IPS-11a (cell line): ENCODE data around the gene PTPRG.
"Not testable (repeated sequence)": the region's sequence is repeated elsewhere in the genome, so short reads cannot be mapped to it uniquely, and the experiment has no call there.

Source experiments
- H3K4me3 ChIP-seq: one replicate; pipeline ENCODE4 v1.5.1; 2013; ENCODE audit warnings: low read depth, low read length, control low read depth

The PTPRG gene

DNA sequence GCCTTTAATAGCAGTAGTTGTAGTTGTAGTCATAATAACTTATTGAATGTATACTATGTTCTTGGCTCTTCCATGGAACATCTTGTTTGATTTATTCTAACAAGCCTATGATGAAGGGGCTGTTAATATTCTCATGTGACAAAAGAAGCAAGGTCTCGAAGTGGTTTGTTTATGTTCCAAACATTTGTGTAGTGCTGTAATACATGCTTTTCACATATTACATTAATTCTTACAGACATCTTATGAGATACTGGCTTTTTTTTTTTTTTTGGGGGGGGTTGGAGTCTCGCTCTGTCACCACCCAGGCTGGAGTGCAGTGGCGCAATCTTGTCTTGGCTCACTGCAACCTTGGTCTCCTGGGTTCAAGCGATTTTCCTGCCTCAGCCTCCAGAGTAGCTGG is 252.3 kb downstream of the PTPRG start:
- no peak overlapping the region for H3K4me3 ChIP-seq

DNA sequence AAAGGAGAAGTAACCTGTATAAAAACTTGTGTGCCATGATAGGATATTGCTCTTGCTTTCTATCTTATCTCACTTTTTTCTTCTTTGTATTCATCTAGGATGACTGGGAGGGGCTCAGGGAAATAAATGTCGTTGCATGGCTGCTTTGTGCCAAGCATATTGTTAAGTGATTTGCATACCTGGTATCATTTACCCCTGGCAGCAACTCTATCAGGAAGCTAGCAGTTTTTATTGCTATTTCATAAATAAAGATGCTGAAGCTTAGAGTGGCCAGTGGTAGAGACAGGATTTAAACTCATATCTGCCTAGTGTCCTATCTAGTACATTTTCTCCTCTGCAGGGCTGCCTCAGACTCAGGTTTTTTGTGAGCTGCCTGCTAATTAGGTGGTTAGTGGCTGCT is 253.3 kb downstream of the PTPRG start:
- H3K4me3 ChIP-seq: no peak overlapping the region

DNA sequence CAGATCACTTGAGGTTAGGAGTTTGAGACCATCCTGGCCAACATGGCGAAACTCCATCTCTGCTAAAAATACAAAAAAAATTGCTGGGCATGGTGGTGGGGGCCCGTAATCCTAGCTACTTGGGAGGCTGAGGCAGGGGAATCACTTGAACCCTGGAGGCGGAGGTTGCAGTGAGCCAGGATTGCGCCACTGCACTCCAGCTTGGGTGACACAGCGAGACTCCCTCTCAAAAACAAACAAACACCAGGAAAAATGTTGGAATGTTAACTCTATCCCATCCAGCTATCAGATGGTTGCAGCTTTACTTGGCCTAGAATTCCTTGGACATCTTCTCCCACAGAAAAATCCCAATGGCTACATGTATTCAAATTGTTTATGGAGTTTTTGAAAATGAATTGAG is 254.9 kb downstream of the PTPRG start:
- not testable (repeated sequence) for H3K4me3 ChIP-seq

DNA sequence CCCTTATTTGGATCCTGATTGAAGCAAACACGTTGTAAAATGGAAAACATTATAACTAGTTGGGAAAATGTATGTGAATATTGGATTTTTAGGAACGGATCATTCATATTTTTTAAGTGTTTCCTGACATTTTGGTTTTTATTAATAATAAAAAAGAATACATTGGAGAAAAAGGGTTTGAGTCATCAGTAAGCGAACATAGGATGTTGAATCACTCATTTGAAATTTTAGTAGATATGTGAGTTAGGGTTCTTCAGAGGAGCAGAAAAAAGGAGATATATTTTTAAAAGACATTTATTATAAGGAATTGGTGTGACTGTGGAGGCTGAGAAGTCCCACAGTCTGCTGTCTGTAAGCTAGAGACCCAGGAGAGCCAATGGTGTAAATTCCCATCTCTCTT is 258.5 kb downstream of the PTPRG start:
- H3K4me3 ChIP-seq: no peak overlapping the region

DNA sequence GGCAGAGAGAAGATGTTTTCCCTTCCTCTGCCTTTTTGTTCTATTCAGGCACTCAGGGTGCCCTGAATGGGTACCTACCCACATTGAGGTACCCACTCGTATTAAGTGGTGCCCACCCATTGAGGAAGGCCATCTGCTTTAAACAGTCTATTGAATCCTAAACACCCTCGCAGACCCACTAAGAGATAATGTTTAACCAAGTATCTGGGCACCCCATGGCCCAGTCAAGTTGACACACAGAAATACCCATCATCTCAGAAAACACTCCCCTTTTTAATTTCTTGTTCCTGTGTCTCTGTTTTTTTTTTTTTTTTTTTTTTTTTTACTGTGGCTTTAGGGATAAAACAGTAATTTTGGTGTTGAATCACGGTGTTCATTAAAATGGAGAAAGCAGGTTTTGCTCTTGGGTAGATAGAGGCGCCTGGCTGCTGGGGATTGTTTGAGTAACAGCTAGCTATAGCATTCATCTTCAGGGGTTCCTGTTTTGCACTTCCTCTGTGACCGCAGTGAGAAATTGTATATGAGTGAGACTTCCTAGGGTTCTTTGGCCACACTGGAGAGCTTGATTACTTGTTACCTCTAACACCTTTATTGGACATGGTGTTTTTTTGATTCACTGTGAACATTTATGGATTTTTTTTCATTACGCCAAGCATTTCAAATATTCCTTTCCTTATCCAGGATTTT is 259.1 kb downstream of the PTPRG start:
- no peak overlapping the region for H3K4me3 ChIP-seq

DNA sequence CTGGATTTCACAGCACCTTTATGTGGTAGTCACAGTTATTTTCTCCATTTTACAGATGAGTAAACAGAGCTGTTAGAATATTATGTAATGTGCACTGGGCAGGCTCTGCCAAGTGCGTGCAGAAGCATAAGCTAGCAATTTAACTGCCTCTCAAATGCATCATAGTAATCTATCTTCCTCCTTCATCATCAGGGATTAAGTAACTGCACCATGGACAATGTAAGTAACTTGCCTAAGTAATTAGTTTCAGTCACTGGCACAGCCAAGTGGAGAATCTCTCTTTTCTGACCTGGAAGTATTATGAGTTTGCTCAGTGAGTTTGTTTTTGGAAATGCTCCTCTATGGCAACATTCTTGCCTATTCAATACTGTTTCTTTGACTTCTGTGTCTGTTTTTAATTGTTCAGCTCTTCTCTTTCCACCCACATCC is 260.5 kb downstream of the PTPRG start:
- H3K4me3 ChIP-seq: no peak overlapping the region

DNA sequence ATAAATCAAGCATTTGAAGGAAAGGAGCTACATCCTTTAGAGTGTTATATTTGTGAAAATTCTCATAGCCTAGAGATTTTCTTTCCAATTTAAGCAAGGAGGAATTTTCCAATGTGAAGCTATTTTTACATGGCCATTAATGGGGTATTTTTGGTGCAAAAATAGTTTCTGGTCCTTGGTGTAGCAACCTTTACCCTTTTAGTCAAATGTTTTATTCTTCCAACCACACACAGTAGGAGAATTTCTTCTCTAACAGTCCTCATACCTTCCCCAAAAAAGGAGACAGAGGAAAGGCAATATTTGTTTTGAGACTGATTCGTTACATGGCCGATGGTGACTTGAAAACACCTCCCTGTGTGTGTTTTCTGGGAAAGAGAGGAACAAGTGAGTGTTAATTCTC is 261.2 kb downstream of the PTPRG start:
- no peak overlapping the region for H3K4me3 ChIP-seq

DNA sequence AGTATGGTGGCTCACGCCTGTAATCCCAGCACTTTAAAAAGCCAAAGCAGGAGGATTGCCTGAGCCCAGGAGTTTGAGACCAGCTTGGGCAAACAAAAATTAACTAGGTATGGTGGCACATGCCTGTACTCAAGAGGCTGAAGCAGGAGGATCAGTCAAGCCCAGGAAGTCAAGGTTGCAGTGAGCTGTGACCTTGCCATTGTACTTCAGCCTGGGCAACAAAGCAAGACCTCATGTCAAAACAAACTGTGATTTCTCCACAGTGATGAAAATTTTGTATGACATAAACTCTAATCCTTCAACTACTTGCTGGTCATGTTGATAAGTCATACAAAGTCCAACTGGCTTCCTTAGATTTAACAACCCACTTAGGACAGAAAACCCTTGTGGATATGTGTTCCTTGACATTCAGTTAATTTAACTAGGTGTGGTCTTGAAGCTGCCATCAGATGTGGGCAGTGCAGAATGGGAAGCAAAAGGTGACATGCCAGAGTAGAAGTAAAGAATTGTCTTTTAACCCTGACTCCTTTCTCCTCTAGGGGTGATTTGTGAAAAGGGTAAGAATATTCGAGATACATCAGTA is 263.3 kb downstream of the PTPRG start:
- no peak overlapping the region for H3K4me3 ChIP-seq

DNA sequence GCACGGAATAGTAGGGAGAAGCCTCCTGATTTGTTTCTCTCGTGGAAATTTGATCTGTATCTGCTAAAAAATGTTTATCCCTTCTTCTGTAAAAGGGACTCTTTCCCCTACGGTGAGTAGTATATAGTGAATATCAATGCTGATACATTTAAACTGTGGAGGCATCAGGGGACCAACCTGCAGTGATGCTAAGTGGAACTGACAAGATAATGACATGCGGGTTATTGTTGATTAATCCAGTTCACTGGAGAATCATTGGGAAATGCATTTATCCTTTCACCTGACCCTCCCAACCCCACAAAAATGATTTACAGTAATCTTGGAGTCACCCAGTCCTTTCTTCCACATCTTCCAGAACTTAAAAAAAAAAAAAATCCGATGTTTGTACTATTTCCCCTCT is 264.8 kb downstream of the PTPRG start:
- no peak overlapping the region for H3K4me3 ChIP-seq

DNA sequence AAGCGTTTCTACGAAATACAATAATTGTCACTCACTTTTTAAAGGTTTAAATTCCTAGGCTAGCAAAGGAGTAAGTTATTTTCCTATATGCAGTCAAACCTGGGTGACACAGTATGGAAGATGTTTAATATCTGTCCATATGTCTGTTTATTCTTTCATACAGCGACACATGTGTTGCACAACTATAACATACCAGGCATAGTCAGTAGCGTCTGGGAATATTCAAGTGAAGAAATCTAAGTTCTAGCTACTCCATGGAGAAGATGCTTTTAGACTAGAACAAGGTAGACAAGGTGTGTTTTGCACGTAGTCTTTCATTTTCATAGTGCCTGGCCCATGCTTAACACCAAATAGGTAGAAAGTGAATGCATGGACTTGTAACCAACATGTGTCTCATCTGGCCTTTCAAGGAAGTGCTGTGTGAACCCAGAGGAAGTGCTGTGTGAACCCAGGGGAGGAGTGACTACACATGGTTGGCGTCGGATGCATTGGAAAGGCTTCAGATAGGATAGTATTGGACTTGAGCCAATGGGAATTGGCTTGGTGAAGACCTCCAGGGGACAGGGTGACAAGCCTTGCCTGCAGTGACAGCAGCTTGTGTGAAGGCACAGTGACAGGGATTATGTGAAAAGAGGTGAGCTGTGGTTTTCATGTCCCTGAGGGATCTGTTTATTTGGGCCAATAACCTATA is 267.0 kb downstream of the PTPRG start:
- no peak overlapping the region for H3K4me3 ChIP-seq

DNA sequence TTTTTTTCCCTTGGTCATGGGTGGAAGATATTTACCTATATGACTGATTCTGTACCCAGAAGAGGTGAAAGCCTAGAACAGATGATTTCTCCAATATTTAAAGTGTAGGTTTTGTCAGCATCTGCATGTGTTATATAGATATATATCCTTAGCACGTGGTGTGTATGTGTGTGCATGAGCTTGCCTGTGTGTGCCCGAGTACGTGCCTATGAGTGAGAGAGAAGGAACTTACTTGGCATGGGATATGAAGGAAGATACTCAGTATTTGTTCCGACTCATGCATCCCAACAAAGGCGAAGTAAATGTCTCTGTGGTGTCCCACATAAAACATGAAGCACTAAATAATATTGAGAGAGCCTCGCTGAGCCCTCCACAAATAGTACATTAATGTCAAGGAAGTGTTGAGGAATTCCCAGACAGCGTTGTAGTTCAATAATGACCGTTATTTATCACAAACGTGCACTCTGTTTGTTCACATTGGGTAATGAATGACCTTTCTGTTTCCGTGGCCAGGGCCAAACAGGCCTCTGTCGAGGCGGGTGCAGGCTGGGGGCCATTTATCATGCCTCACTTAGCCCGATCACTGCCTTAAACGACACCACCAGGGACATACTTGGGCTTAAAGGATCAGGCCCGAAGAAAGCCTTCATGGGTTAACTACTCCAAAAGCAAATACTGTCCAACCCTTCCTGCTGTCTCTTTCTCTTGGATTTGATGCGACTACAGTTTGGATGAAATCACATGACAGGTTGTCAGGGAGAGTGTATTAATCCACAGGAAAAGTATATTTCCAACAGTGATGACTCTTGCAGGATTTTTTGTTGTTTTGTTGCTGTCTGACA is 267.7 kb downstream of the PTPRG start:
- H3K4me3 ChIP-seq: no peak overlapping the region

DNA sequence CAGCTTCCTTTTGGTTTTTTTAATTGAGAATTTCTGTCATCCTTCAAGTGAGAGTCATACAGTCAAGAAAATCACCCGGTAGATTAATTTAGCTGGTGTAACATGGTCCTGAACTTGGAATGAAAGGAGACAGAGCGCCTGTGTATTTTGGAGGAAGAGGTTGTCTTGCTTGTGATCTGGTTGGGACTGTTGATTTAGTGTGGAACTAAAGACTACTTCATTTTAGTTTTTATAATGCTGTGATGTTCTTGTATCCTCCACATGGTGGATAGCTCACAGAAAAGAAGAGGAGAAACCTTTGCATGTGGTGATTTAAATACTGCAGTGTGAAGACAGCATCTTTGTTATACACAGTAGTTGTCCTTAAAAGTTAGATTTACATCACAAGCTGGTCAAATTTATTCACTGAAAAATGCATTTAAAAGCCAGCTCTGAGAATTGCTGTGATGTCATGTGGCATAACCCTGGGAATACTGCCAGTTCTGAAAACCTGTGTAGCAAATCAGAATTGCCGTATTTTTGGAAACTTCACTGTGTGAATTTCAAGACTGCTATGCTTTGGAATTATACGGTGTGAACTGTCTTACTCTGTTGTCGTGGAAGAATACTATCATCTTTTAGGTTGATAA is 268.5 kb downstream of the PTPRG start:
- no peak overlapping the region for H3K4me3 ChIP-seq

DNA sequence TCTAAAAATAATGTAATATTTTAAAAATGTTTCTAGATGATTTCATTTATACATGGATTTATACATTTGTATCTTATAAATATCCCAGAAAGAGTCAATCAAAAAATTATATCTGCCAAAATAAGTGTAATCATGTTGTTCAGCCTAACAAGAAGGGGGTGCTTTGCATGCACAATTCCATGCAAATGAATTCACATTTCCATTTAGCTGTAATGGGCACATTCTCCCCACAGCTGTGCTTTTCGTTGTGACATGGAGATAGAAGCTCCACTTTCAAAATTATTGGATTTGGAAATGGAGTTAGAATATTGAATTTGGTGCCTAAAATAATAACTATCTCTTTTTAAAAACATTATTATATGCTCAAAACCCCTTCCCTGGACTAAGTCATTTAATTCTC is 270.6 kb downstream of the PTPRG start:
- H3K4me3 ChIP-seq: no peak overlapping the region

DNA sequence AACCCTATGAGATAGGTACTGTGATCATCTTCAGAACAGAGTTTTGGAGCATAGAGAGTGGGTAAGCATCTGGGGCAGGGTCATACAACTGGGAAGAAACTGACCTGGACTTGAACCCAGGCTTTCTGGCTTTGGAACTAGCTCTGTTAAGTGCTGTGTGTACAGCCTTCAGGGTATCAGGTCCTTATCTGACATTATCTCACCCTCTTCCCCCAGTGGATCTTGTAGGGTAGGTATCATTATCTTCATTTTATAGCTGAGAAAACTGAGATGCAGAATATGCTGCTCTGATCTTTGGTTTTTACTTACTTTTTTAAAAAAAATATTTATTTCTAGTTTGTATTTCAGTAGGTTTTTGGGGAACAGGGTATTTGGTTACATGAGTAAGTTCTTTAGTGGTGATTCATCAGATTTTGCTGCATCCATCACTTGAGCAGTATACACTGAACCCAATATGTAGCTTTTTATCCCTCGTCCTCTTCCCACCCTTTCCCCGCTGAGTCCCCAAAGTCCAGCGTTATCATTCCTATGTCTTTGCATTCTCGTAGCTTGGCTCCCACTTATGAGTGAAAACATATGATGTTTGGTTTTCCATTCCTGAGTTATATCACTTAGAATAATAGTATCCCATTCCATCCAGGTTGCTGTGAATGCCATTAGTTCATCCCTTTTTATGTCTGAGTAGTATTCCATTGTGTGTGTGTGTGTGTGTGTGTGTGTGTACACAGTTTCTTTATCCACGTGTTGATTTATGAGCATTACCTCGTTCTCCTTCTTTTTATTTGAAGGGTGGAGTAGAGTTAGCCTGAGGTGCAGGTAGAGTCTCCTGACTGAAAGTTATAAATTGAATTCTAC is 271.2 kb downstream of the PTPRG start:
- H3K4me3 ChIP-seq: no peak overlapping the region

DNA sequence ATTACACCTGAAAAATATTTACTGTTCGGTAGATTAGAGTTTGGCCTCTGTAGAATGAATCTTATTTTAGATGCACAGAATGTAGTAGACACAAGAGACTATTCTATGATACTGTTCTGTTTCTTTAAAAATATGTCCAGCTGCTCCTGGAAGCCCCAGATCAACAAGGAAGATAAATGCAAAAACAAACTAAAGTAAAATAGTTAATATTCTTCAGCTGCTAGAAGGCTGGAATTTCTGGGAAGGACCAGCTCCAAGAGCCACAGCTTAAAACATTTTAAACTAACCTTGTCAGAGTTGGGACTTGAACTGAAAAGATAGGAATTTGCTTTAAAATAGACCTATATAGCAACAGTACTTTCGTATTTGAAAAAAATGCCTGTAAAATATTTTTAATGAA is 277.9 kb downstream of the PTPRG start:
- H3K4me3 ChIP-seq: no peak overlapping the region

DNA sequence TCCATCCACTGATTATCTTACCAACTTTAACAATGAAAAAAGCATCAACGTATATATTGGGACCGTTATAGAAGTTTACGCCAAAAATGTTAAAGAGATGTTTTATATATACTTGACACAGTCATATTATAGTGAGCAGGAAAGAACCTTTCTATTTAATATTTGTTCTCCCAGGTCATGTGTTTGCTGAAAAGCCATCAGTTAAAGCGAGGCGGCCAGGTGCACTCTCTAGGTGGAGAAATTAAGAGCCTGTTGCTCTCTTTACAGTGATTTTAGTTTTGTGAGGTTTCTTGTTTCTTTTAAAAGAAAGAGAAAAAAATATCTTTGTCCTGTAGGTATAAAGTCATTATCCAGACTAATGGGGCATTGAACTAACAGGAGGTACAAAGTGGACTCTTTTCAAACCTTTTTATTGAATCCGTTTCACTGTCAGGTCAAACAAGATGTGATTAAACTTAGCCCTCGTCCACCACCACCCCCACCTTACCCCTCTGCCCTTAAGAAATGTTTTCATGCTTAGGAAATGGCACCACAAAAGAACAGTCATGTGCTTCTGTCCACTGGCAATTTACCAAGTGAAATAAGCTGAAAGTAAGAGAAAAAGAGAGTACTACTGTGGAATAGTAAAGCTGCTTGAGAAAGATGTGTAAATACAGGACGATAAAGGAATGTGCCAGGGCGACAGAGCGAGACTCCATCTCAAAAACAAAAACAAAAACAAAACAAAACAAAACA is 279.9 kb downstream of the PTPRG start:
- H3K4me3 ChIP-seq: no peak overlapping the region

DNA sequence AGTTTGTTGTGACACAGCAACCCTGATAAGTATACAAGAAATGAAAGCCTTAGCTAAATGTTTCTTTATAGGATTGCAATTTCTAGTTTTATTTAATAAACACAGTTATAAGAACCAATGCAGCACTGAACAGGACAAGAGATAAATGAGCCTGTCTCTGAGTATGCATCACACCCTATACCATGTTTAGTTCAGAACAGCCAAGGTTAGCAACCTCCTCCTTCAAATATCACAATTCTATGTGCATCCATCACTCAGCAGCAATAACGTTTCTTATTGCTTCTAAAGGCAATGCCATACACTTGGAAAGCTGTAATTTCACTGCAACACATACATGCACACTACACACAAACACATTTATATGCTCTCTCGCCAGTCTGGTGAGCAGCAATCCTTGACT is 280.6 kb downstream of the PTPRG start:
- H3K4me3 ChIP-seq: no peak overlapping the region

DNA sequence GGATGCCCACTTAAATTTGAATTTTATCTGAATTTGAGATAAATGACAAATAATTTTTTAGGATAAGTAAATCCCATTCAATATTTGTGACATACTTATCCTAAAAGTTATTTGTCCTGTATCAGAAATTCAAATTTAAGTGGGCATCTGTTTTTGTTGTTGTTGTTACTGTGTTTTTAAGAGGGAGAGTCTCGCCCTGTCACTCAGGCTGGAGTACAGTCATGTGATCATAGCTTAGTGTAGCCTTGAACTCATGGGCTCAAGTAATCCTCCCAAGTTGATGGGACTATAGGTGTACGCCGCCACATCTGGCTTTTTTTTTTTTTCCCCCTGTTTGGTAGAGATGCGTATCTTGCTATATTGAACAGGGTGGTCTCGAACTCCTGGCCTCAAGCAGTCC is 283.0 kb downstream of the PTPRG start:
- no peak overlapping the region for H3K4me3 ChIP-seq

DNA sequence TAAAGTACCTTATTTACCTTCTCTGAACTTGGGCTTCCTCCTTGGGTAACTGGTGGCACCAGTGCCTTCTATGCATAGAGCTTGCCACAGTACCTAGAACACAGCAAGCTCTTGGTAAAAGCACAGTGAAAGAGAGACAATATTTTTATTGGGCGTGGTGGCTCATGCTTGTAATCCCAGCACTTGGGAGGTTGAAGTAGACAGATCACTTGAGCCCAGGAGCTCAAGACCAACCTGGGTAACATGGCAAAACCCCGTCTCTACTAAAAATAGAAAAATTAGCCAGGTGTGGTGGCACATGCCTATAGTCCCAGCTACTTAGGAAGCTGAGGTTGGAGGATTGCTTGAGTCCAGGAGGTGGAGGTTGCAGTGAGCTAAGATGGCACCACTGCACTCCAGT is 285.1 kb downstream of the PTPRG start:
- H3K4me3 ChIP-seq: no peak overlapping the region
